ENCODE data around the gene NR3C2.

DNA sequence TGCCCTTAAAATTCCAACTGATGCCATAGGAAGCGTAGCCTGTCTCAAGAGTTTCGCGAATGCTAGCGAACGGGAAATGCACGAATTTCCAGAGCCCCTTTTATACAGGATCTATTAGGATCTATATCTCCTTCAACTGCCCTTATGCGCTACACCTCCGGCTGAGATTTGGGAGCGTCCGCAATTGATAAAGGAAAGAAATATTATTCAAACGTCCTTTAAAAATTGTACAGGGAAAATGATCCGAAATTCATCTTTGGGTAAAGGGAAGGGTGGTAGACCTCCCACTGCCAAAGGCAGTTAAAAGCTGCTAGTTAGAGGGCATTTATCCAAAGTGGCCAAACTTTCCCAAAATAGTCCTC, 609 bp downstream of the NR3C2 start:
- TF ChIP-seq, protein P1, sequence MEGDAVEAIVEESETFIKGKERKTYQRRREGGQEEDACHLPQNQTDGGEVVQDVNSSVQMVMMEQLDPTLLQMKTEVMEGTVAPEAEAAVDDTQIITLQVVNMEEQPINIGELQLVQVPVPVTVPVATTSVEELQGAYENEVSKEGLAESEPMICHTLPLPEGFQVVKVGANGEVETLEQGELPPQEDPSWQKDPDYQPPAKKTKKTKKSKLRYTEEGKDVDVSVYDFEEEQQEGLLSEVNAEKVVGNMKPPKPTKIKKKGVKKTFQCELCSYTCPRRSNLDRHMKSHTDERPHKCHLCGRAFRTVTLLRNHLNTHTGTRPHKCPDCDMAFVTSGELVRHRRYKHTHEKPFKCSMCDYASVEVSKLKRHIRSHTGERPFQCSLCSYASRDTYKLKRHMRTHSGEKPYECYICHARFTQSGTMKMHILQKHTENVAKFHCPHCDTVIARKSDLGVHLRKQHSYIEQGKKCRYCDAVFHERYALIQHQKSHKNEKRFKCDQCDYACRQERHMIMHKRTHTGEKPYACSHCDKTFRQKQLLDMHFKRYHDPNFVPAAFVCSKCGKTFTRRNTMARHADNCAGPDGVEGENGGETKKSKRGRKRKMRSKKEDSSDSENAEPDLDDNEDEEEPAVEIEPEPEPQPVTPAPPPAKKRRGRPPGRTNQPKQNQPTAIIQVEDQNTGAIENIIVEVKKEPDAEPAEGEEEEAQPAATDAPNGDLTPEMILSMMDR (conservative IDR thresholded peaks at IDR 0.05; ENCODE audit: low read depth, low read length) = no peak
- TF ChIP-seq EZH2 (IDR thresholded peaks at IDR 0.05; ENCODE audit: borderline replicate concordance, low read depth, low read length, poor library complexity, severe bottlenecking) = no peak

All from A673 (cell line).